Smooth muscle cell of the coronary artery (primary cell): ENCODE results near the gene CDK13. TPM values are rescaled to one million over a fixed set of nuclear protein-coding genes. Genes with fewer than 3 reads are reported as not detected.

ENCODE experiments used
- total RNA-seq: library from RNA; depleted of rRNA; stranded (reverse); fragments of >200 nt; gene quantifications from 2 replicates; pipeline ENCODE4 v1.2.3, GENCODE V29; 2014; ENCODE audit warnings: low replicate concordance

The CDK13 gene
- 36.0 and 42.8 TPM in 2 replicates for total RNA-seq

GRCh38 chr7:39949971-39950472 is at the start of gene CDK13:
Gene CDK13, plus strand, starts transcription at chr7:39950256. Its CDS starts 386 bp downstream, at chr7:39950642.

GRCh38 chr7:40134428-40135316 is 184.6 kb downstream of the CDK13 start, which contains the start of the genes MPLKIP and SUGCT:
Gene MPLKIP, minus strand, starts transcription at chr7:40134622. Its CDS starts 55 bp downstream, at chr7:40134567.
Gene SUGCT, plus strand, starts transcription at chr7:40135005.

Other genes with a start within 250 kb of the CDK13 start
- gene MPLKIP, start 184.4 kb downstream of the CDK13 start, total RNA-seq: 1.2 and 22.9 TPM in 2 replicates
- 55.0 and 55.2 TPM in 2 replicates for gene SUGCT, start 184.7 kb downstream of the CDK13 start, total RNA-seq